GM12873 (cell line): ENCODE data around the gene ASTN2.
A peak's percentile ranks its signal among the peaks of the same experiment; 100 is the strongest.

Experiments used
- CTCF ChIP-seq: IDR thresholded peaks from 2 replicates; pipeline ENCODE4 v1.5.1; 2012; ENCODE audit warnings: low read depth, mild to moderate bottlenecking, moderate library complexity, low read length, control low read depth; ENCODE audit not compliant: insufficient read depth; ENCODE audit errors: missing control alignments

ASTN2 gene

GRCh38 chr9:117247266-117247665, 167.6 kb downstream of the ASTN2 start:
- TF ChIP-seq CTCF = peak; percentile 45

GRCh38 chr9:117245175-117245829, 169.6 kb downstream of the ASTN2 start:
- TF ChIP-seq CTCF = no peak

GRCh38 chr9:117242082-117242481, 172.8 kb downstream of the ASTN2 start:
- TF ChIP-seq CTCF = no peak

- TF ChIP-seq CTCF = no peak
Observed at GRCh38 chr9:117239428-117239827, 175.4 kb downstream of the ASTN2 start.

- TF ChIP-seq CTCF = no peak
Observed at GRCh38 chr9:117234103-117234502, 180.8 kb downstream of the ASTN2 start.

- TF ChIP-seq CTCF = no peak
Observed at GRCh38 chr9:117233016-117233415, 181.8 kb downstream of the ASTN2 start.

GRCh38 chr9:117232281-117232680, 182.6 kb downstream of the ASTN2 start:
- TF ChIP-seq CTCF = no peak
